Mononuclear cell (primary cell): ENCODE data around the gene CEBPA. TPM values are rescaled to one million over a fixed set of nuclear protein-coding genes. Genes with fewer than 3 reads are reported as not detected.
"Not testable (repeated sequence)": the region's sequence is repeated elsewhere in the genome, so short reads cannot be mapped to it uniquely, and the experiment has no call there.

Experiments
- H3K27me3 ChIP-seq: 2 replicates; pipeline ENCODE4 v1.6.0; 2011; ENCODE audit warnings: low read length, control low read depth; ENCODE audit not compliant: insufficient read depth
- H3K4me1 ChIP-seq: 2 replicates; pipeline ENCODE4 v1.5.1; 2011; ENCODE audit warnings: mild to moderate bottlenecking, low read length, control low read depth; ENCODE audit not compliant: insufficient read depth
- H3K4me3 ChIP-seq: 2 replicates; pipeline ENCODE4 v1.5.1; 2011; ENCODE audit warnings: mild to moderate bottlenecking, low read length, moderate library complexity
- H3K9me3 ChIP-seq: 2 replicates; pipeline ENCODE4 v1.5.1; 2011; ENCODE audit warnings: low read depth, mild to moderate bottlenecking, control low read depth, low read length
- total RNA-seq: library from RNA; depleted of rRNA; stranded (reverse); fragments of >200 nt; gene quantifications from one replicate; pipeline ENCODE4 v1.2.3, GENCODE V29; 2012

The CEBPA gene
- total RNA-seq, 1 donor = 19.8 TPM

GRCh38 chr19:33334271-33334670 lies 31.9 kb upstream of the CEBPA start:
- H3K27me3 ChIP-seq = no peaks in the 10 kb centered on the region
- H3K4me1 ChIP-seq = peaks cover 44% of the 10 kb centered on the region
- no peak overlapping the region for H3K4me3 ChIP-seq
- H3K9me3 ChIP-seq = no peaks in the 10 kb centered on the region

GRCh38 chr19:33333642-33334041 lies 31.3 kb upstream of the CEBPA start:
- H3K4me1 ChIP-seq = peaks cover 51% of the 10 kb centered on the region
- no peaks in the 10 kb centered on the region for H3K9me3 ChIP-seq
- no peaks in the 10 kb centered on the region for H3K27me3 ChIP-seq
- H3K4me3 ChIP-seq = no peak overlapping the region

GRCh38 chr19:33333151-33333550 lies 30.8 kb upstream of the CEBPA start:
- H3K9me3 ChIP-seq = no peaks in the 10 kb centered on the region
- H3K4me1 ChIP-seq = peaks cover 56% of the 10 kb centered on the region
- no peak overlapping the region for H3K4me3 ChIP-seq
- H3K27me3 ChIP-seq = no peaks in the 10 kb centered on the region

GRCh38 chr19:33332248-33332647 lies 29.9 kb upstream of the CEBPA start:
- no peak overlapping the region for H3K4me3 ChIP-seq
- no peaks in the 10 kb centered on the region for H3K9me3 ChIP-seq
- H3K27me3 ChIP-seq = no peaks in the 10 kb centered on the region
- peaks cover 57% of the 10 kb centered on the region for H3K4me1 ChIP-seq

- Histone ChIP-seq H3K27me3 (no peaks in the 10 kb centered on the region), H3K4me3 (no peak overlapping the region), H3K9me3 (no peaks in the 10 kb centered on the region), H3K4me1 (peaks cover 57% of the 10 kb centered on the region)
Observed at GRCh38 chr19:33329736-33330135, 27.4 kb upstream of the CEBPA start.

GRCh38 chr19:33329060-33329459 lies 26.7 kb upstream of the CEBPA start:
- H3K27me3 ChIP-seq = no peaks in the 10 kb centered on the region
- no peak overlapping the region for H3K4me3 ChIP-seq
- peaks cover 57% of the 10 kb centered on the region for H3K4me1 ChIP-seq
- no peaks in the 10 kb centered on the region for H3K9me3 ChIP-seq

GRCh38 chr19:33325920-33326319 lies 23.6 kb upstream of the CEBPA start:
- Histone ChIP-seq H3K4me3 (no peak overlapping the region), H3K27me3 (no peaks in the 10 kb centered on the region), H3K9me3 (no peaks in the 10 kb centered on the region), H3K4me1 (peaks cover 29% of the 10 kb centered on the region)

- Histone ChIP-seq H3K4me3 (no peak overlapping the region), H3K9me3 (no peaks in the 10 kb centered on the region), H3K4me1 (peaks cover 17% of the 10 kb centered on the region), H3K27me3 (no peaks in the 10 kb centered on the region)
Observed at GRCh38 chr19:33324628-33325027, 22.3 kb upstream of the CEBPA start.

GRCh38 chr19:33323093-33323820 lies 20.9 kb upstream of the CEBPA start:
- Histone ChIP-seq H3K9me3 (no peaks in the 10 kb centered on the region), H3K27me3 (no peaks in the 10 kb centered on the region), H3K4me1 (peaks cover 3% of the 10 kb centered on the region), H3K4me3 (no peak overlapping the region)

- H3K27me3 ChIP-seq = no peaks in the 10 kb centered on the region
- H3K4me3 ChIP-seq = no peak overlapping the region
- no peaks in the 10 kb centered on the region for H3K9me3 ChIP-seq
- H3K4me1 ChIP-seq = no peaks in the 10 kb centered on the region
Observed at GRCh38 chr19:33320636-33321035, 18.3 kb upstream of the CEBPA start.

GRCh38 chr19:33317991-33318390 lies 15.7 kb upstream of the CEBPA start:
- H3K9me3 ChIP-seq, H3K27me3 ChIP-seq, H3K4me1 ChIP-seq, H3K4me3 ChIP-seq: not testable (repeated sequence)

GRCh38 chr19:33317517-33317916 lies 15.2 kb upstream of the CEBPA start:
- Histone ChIP-seq H3K27me3 (no peaks in the 10 kb centered on the region), H3K9me3 (no peaks in the 10 kb centered on the region), H3K4me3 (no peak overlapping the region), H3K4me1 (no peaks in the 10 kb centered on the region)

- Histone ChIP-seq H3K4me3 (no peak overlapping the region), H3K4me1 (no peaks in the 10 kb centered on the region), H3K9me3 (no peaks in the 10 kb centered on the region), H3K27me3 (no peaks in the 10 kb centered on the region)
Observed at GRCh38 chr19:33316541-33317264, 14.4 kb upstream of the CEBPA start.

GRCh38 chr19:33312808-33313207 lies 10.5 kb upstream of the CEBPA start:
- not testable (repeated sequence) for H3K4me1 ChIP-seq, H3K4me3 ChIP-seq, H3K9me3 ChIP-seq, H3K27me3 ChIP-seq

- Histone ChIP-seq H3K4me1 (no peaks in the 10 kb centered on the region), H3K27me3 (no peaks in the 10 kb centered on the region), H3K4me3 (no peak overlapping the region), H3K9me3 (no peaks in the 10 kb centered on the region)
Observed at GRCh38 chr19:33312065-33312464, 9.7 kb upstream of the CEBPA start.

GRCh38 chr19:33311326-33311682 lies 9.0 kb upstream of the CEBPA start:
- no peaks in the 10 kb centered on the region for H3K9me3 ChIP-seq
- H3K4me3 ChIP-seq = no peak overlapping the region
- no peaks in the 10 kb centered on the region for H3K27me3 ChIP-seq
- H3K4me1 ChIP-seq = no peaks in the 10 kb centered on the region
